HG03460 (cell line): ENCODE results near the gene RORC.
"Not testable (repeated sequence)": the region's sequence is repeated elsewhere in the genome, so short reads cannot be mapped to it uniquely, and the experiment has no call there.

Experiments used
- ATAC-seq: cut with Tn5 transposase; IDR thresholded peaks from one replicate; pipeline ENCODE4 v1.9.1; 2021; ENCODE audit not compliant: unreplicated experiment

The RORC gene

DNA sequence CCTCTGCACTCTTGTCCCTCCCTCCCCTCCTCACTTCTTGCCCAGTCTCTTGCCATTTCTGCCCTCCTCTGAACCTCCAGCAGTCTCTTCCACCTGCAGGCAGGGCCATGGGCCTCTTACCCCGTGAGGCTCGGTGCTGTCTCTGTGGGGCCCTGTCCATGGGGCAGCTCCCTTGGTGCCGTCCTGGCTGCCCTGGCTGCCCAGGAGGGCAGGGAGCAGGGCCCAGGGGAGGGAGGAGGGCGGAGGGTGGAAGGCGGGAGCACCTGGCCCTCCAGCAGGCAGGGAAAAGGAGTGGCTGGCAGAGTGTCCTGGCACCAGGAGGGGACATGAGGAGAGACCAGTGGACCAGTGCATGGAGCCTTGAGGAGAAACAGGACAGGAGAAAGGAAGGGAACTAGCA lies at the start of gene RORC:
Gene RORC, minus strand, starts transcription at position 198 of the 400 bp plus-strand sequence. Its CDS starts 38 bp downstream, at position 160.
- ATAC-seq = no peak

DNA sequence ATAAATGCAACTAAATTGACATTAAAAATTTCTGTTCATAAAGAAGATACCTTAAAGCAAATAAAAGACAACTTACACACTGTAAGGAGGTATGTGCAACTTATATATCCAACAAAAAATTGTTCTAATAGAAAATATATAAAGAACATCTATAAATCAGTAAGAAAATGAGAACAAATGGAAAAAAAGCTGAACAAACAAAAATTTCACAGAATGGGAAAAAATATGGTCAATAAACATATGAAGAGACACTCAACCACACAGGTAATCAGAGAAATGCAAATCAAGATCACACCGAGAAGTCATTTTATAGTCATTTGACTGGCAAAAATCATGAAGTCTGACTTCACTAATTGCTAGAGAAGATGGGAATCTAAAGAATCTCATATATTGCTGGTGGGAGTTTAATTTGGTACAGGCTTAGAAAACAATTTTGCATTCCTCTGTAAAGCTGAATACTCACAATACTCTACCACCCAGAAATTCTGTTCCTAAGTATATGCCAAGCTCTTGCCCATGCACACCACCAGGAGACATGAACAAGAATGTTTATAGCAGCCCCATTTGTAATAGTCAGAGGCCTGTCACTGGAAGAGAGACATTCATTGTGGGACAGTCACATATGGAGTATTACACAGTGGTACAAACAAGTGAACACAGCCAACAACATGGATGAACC lies 44.0 kb upstream of the RORC start:
- ATAC-seq = no peak

DNA sequence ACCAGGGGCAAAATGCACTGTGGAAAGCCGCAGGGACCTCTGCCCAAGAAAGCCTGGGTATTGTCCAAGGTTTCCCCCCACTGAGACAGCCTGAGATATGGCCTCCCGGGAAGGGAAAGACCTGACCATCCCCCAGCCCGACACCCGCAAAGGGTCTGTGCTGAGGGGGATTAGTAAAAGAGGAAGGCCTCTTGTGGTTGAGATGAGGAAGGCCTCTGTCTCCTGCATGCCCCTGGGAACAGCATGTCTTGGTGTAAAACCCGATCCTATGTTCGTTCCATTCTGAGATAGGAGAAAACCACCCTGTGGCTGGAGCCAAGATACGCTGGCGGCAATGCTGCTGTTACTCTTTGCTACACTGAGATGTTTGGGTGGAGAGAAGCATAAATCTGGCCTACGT lies 41.2 kb upstream of the RORC start:
- not testable (repeated sequence) for ATAC-seq

DNA sequence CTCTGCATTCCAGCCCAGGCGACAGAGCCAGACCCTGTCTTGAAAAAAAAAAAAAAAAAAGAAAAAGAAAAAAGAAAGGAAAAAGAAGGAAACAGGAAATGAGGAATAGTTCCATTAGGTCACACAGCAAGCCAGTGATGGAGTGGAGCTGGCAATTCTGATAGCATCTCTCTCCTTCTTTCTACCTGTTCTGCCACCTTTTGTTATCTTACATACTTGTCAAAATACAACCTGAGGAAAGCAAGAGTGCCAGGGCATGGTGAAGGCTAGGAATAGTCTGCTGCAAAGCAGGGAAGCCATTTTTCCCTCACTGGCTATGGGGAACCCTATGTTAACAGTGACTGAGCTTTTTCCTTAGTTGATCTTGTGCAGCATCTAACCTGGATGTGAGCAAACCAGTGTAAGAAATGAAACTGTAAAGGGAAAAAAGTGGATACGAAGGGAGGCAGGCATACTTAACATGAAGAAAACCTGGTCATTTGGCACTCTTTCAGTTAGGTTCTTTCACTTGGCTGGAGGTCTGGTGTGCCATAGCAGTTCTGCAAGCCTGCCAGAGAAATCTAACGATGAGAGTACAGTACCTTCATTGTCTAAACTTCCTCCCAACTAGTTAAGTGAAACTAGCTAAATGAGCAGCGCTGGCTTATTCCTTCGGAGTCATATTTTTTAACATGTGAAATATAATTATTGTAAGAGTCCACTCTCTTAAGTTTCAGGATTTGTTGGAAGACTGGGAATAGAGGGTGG lies 39.9 kb upstream of the RORC start:
- ATAC-seq = no peak

DNA sequence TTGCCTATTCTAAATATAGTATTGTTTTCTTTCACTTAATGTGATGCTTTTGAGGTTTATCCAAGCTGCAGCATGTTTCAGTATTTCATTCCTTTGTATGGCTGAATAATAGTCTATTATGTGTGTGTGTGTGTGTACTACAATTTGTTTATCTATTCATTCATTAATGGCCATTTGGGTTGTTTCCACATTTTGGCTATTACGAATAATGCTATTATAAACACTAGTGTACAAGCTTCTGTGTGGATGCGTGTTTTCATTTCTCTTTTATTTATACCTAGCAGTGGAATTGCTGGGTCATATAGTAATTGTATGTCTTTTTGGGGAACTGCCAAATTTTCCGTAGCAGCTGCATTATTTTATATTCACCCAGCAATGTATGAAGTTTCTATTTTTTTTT lies 36.9 kb upstream of the RORC start:
- ATAC-seq = no peak

DNA sequence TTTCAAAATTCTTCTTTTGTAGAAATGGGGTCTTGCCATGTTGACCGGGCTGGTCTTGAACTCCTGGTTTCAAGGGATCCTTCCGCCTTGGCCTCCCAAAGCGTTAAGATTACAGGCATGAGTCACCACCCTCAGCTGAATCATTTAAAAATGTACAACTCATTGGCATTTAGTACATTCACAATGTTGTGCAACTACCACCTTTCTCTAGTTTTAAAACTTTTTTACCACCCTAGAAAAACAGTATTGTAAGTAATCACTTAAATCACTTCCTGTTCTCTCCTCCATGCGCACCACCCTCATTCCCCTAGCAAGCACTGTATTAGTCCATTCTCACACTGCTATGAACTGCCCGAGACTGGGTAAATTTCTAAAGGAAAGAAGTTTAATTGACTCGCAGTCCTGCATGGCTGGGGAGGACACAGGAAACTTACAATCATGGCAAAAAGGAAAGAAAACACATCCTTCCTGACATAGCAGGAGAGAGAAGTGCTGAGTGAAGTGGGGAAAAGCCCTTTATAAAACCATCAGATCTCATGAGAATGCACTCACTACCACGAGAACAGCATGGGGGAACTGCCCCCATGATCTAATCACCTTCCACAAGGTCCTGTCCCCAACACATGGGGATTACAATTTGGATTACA lies 36.3 kb upstream of the RORC start:
- ATAC-seq = no peak

DNA sequence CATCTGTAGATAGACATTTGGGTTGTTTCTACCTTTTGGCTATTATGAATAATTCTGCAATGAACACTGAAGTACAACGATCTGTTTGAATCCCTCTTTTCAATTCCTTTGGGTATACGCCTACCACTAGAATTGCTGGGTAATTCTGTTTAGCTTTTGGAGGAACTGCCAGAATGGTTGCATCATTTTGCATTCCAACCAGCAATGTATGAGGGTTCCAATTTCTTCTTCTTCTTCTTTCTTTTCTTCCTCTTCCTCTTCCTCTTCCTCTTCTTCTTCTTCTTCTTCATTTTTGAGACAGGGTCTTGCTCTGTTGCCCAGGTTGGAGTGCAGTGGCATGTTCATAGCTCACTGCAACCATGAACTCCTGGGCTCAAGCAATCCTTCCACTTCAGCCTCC lies 35.7 kb upstream of the RORC start:
- ATAC-seq = no peak

DNA sequence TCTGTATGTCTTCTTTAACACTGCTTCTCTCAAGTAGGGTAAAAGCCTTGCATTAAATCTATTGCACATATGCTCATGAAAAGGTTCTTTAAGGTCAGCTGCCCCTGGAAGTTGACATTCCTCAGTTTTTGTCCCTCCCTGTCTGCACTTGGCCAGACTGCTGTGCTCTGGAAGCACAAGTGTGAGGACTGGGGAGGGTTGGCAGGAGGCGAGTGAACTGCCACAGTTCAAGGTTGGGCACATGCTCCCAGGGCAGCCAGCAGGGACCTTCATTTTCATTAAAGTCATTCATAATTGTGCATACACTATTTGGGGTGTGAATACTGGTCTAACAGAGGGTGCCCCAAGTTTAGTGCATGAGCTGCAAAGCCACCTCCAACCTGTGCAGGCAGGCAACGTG lies 32.8 kb upstream of the RORC start:
- no peak for ATAC-seq

DNA sequence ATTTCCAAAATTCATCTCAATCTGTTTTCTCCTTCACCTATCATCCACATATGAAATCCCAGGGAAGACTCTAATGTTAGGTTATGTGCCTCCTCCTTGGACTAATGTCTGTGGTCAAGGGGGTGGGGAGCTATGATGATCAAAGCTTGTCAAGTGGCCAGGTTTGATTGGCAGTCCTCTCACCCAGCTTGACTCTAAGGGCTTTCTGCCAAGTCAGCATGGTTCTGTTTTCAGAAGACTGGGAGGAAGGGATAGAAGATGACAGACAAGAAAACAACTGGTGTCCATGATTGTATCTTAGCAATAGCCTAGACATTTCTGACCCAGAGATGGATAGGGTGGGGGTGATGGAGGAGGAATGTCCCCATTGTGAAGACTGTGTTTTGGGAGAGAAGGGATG lies 31.0 kb upstream of the RORC start:
- ATAC-seq = no peak

DNA sequence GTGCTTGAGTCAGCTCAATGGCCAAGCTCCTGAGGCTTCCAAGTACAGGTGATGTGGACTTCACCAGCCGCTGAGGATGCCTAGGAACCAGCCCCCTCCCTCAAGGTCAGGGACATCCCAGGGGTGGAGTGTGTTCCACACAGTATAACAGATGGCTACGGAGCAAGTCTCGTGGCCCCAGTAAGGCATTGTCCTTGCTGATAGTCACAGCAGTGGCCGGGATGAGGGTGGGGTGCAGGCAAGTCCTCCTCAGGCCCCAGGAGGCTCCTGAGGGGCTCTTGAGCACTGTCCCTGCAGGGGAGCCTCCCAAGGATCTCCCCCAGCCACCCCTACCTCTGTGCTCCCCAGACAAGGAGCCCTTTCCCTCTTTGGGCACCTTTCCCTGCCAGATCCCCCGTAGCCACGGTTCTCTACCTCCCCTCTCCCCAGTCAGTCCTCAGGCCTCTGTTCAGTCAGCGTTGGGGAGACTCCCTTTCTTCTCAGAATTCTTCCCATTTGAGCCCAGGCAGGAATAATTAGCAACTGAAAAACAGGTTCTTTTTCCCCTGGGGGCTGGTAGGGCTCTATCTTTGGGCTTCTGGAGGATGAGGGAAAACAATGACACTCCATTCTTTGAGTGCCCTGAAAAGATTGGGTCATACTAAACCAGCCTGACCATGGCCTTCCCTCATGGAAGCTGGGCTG lies 29.0 kb upstream of the RORC start:
- no peak for ATAC-seq

DNA sequence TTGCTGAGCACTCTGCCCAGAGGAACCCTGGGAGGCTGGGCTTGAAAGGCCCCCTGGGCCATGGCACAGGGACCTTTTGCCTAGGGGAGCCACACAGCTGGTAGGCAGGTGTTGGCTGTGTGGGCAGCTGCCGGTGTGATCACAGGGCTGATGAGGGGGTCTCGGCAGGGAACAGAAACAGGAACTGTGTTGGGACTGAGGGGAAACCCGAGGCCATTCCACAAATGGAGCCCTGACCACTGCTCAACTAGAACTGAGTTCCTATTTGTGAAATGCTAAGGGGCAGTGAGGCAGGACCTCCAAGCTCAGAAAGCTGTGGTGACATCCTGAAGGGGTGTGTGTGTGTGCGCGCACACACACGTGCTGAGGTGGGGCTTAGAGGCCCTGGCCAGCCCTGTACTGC lies 28.3 kb upstream of the RORC start:
- no peak for ATAC-seq

DNA sequence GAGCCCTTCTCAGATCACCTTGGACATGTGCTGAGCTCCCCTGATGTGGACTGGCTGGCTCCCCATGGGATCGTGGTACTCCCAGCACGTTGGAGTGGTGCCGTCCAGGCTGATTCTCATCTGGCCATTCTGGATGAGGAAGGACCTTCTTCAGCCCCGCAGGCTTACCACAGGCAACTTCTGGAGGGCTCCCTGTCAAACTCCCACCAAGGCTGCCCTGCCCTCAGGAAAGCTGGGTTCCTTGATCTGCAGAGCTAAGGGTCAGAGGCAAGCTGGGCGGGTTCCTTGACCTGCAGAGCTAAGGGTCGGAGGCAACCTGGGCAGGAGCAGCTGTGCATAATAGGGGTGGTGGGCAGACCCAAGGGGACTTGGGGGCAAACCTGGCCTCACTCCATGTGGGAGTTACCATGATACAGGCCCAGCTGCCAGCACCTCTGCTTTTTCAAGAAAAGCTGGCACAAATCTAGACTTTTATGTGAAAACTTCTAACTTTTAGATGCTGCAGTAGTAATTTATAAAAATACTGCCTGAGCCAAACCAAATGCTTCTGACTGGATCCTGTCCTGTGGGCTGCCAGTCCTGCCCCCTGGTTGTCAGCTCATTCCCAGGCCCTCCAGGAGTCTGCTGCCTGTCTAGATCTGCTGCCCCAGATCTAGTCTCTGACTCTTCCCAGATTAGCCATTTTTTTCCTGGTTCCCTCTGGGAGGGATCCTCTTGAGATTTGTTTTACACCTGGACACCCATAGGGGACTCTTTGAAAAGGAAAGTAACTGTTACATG lies 27.5 kb upstream of the RORC start:
- no peak for ATAC-seq

DNA sequence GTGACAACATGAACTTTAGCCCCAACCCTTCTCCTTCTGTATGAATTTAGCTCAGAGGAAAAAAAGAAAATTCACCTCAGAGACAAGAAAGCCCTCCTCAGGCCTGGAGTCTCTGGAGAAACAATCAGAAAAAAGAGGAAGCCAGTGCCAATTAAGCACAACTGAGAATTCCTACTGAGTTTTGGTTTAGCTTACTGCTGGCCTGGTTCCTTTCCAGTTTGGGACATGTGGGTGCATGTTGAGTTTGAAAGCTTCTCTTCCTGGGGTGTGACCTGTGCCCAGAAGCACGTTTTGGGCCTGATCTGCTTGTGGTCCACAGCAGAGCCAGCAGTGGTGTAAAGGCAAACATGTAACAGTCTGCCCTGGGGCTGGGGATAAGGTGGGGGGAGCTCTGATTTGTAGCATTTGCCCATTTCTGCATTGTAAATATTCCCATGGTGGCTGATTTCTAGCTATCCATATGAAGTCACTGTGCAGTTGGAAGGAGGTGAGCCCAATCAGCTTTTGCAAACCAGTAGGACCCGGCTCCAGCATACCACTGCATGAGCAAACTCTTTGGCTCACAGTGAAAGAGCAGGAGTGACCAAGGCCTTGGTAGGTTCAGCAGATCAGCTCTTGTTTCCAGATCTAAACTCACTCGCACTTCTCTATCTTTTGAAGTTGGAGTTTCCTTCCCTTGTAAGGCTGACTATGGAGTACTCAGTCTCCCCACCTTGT lies 26.6 kb upstream of the RORC start:
- ATAC-seq = no peak

DNA sequence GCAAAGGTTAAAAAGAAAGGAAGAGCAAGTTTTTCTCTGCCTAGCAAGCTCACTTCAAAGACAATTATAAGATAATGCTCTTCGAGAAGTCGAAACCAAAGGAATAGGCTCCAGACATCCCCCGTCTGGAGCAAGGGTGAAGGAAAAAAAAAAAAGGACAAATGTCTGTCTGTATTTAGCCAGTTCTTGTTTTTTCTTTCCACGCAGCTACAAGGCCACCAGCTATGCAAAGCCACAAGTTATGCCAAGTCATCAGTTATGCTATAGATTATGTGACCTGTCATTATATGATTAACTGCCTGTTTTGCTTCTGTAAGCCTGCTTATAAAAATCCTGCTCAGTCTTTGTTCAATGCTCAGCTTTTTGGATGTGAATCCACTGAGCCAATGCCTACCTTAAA lies 24.3 kb upstream of the RORC start:
- ATAC-seq = no peak

DNA sequence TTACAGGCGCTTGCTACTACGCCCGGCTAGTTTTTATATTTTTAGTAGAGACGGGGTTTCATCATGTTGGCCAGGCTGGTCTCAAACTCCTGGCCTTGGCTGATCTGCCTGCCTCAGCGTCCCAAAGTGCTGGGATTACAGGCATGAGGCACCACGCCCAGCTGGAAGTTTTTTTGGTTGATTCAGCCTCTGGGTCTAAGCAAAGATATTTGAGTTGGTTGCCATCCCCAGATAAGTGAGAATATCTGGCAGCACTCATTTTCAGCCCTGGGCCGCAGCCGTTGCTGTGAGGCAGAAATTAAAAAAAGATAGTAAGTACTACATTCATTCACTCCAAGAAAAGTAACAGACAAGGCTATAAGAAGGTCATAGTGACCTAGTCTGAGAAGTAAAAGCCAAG lies 23.9 kb upstream of the RORC start:
- ATAC-seq = not testable (repeated sequence)

DNA sequence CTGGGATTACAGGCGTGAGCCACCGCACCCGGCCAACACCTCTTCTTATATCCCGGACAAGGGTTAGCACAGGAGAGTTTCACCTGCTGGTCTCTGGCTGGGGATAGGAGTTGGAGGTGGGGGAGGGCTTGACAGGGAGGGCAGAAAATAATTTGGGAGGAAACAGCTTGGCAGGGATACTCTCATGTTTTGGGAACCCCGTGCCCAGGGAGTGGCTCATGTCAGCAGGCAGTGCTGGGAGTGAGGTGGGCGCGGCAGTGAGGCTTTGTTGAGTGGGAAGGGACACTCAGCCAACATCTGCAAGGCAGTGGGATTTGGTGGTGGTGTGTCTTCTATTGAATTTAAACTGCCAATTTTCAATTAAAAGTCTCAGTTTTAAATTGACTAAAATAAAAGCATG lies 23.1 kb upstream of the RORC start:
- no peak for ATAC-seq

DNA sequence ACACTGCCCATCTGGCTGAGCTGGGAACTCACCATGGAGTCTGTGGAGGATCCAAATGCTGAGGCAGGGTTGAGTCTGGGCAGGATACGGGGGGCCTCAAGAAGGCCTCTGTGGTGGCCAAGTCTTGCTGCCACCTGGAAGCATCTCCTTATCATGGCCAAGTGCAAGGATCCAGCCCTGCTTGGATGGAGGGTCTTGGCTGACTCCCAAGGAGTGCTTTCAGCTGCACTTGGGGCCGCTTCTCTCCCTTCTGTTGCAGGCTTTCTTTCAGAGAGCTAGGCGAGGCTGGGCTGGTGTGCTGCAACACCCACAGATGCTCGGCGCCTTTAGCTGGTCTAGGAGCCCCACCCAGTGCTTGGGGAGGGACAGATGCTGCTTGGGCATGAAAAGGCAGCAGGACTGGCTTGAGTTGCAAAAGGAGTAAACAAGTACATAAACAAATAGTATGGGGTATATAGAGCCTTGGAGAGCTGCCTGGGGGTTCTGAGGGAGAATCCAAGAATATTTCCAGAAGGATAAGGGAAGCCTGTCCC lies 21.9 kb upstream of the RORC start, which contains the start of gene THEM5:
Gene THEM5, minus strand, starts transcription at position 302 of the 533 bp plus-strand sequence. Its CDS starts 147 bp downstream, at position 155.
- no peak for ATAC-seq

DNA sequence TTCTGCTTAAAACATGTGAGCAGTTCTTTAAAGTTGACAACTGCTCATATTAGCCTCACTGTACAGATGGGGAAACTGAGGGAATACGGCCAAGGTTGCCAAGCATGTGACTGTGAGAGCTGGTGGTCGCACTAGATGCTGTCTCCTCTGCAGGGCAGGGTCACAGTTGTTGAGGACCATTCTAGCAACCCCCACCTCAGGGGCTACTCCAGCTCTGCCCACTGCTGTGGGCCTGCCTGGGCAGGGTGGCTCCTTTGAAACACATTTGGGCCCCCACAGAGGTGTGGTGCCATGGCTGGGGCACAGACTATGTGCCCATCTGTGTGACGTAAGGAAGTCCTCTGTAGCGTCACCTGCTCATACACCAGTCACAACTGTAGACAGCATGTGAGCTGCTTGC lies 21.1 kb upstream of the RORC start:
- no peak for ATAC-seq

DNA sequence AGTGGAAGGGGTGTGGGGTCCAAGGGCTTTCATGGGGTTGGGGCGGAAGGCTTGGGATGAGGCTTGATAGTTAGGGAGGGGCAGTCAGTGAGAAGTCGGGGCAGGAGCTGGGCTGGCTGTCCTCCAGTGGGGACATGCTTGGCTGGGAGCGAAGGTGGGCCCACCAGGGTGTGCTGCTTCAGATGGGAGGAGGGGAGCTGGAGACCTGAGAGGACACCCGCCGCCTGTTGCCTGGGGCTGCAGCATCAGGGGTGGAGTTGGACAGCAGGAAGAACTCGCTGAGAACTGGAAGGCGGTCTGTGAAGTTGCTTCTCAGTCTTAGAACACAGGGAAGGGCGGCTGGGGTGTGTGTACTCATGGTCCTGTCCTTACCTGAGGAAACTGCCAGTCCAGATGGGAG lies 20.3 kb upstream of the RORC start:
- ATAC-seq = no peak

DNA sequence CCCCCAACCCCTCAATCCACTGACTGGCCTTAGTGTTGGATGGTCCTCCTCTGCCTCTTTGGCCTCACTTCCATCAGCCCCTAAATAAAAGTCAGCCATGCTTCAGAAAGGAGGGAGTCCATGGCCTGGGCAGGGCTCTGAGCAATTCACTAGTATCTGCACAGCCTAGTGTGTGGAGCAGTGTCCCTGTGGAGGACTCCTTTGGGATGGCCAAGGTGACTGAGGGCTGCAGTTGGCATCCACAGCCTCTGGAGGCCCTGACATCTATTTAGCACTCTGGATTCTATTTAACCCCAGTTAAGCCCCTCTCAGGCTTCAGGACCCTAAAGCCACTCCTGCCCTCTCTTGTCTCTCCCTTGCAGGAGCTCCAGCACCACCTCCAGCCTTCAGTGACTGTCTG lies 18.3 kb upstream of the RORC start:
- ATAC-seq = no peak
